ENCODE data around the gene ZNF773. TPM values are rescaled to one million over a fixed set of nuclear protein-coding genes. Genes with fewer than 3 reads are reported as not detected.

Gene ZNF773
- total and polyA plus RNA-seq, 2 donors (not counting 3 experiments of a cell fraction or from before 2014, with no cell fraction given): 4.0 to 5.5 TPM

- ChIA-PET CTCF (no interaction called here), POLR2A (no interaction called here)
Observed at GRCh38 chr19:57557659-57558058, 57.9 kb downstream of the ZNF773 start.

More at GRCh38 chr19:57557659-57558058, 57.9 kb downstream of the ZNF773 start:
- H3K9me3 ChIP-seq (replicated peaks; ENCODE audit: control insufficient read depth, insufficient read depth, low read length): no peaks in the 10 kb centered on the region
- dilution Hi-C loops (cut with MboI; ENCODE audit: extremely low pct_ligation_motif_present, low sequenced_read_pairs): no loop called here
- H4K20me1 ChIP-seq (replicated peaks; ENCODE audit: control insufficient read depth, extremely low read depth, insufficient read depth, low read length): no peaks in the 10 kb centered on the region
- H3K9ac ChIP-seq (replicated peaks; ENCODE audit: extremely low read depth, insufficient read depth, low read length): no peak overlapping the region
- H3K4me2 ChIP-seq (ENCODE audit: insufficient read depth, low read length): no peak overlapping the region
- TF ChIP-seq MYC (IDR thresholded peaks at IDR 0.05; ENCODE audit: low read depth, low read length) (no peak), POLR2AphosphoS5 (IDR thresholded peaks at IDR 0.05; ENCODE audit: insufficient read depth, low read depth, low read length) (no peak), EZH2 (IDR thresholded peaks at IDR 0.05; ENCODE audit: borderline replicate concordance, low read depth, low read length, severe bottlenecking) (no peak), FOS (IDR thresholded peaks at IDR 0.05; ENCODE audit: borderline replicate concordance, insufficient read depth, low read length) (no peak), GATA2 (IDR thresholded peaks at IDR 0.05; ENCODE audit: insufficient read depth, insufficient read length, low read depth, low read length) (no peak), POLR2A (IDR thresholded peaks at IDR 0.05; ENCODE audit: low read depth, low read length) (no peak), MAX (IDR thresholded peaks at IDR 0.05; ENCODE audit: insufficient read depth, insufficient read length) (no peak), CTCF (IDR thresholded peaks at IDR 0.05; ENCODE audit: extremely low read depth in 1 of 2, insufficient read depth in 1 of 2, low read depth in 1 of 2, low read length in 2 of 2) (no peak), JUN (IDR thresholded peaks at IDR 0.05; ENCODE audit: borderline replicate concordance, insufficient read depth, insufficient read length, low read depth) (no peak)
- H3K27me3 ChIP-seq (ENCODE audit: control insufficient read depth in 2 of 2, insufficient read depth in 2 of 2, low read length in 2 of 2): no peaks in the 10 kb centered on the region
- intact Hi-C loops (cut with micrococcal nuclease): no loop called here
- H3K4me3 ChIP-seq (replicated peaks in 1 of 3; ENCODE audit: insufficient read depth in 1 of 3, low read depth in 1 of 3, low read length in 3 of 3): no peak overlapping the region
- no peaks in the 10 kb centered on the region for H3K9me1 ChIP-seq (replicated peaks; ENCODE audit: control insufficient read depth, extremely low read depth, insufficient read depth, low read length)
- no peak overlapping the region for H2AFZ ChIP-seq (ENCODE audit: low read depth, low read length)
- H3K27ac ChIP-seq (ENCODE audit: insufficient read depth, low read depth, low read length): no peak overlapping the region
- BruUV-seq (replicated peaks): no TSS peak
- H3K36me3 ChIP-seq (ENCODE audit: control insufficient read depth in 2 of 2, extremely low read depth in 1 of 2, insufficient read depth in 2 of 2, low read length in 2 of 2): peaks cover 0 to 18% of the 10 kb centered on the region in 2 experiments
- DNase-seq (ENCODE audit: low read depth, low spot score) (no peak), FAIRE-seq (no peak)
- no peaks in the 10 kb centered on the region for H3K79me2 ChIP-seq (ENCODE audit: control insufficient read depth, insufficient read depth, low read length)
- peaks cover 11% of the 10 kb centered on the region for H3K4me1 ChIP-seq (ENCODE audit: control insufficient read depth, extremely low read depth, insufficient read depth, low read length)

Small RNA genes within 50 kb of the gene (small RNA-seq; reads per million reads assigned to genes)
- not detected for gene VN1R107P (ENCODE audit: insufficient read depth, insufficient read length, low read depth, low replicate concordance)

Other genes starting within 250 kb of the ZNF773 start
- gene ZNF460, start 219.5 kb upstream of the ZNF773 start, total RNA-seq: 26.9 and 29.3 TPM in 2 replicates
- 4.1 and 4.5 TPM in 2 replicates for gene ZNF460, start 219.5 kb upstream of the ZNF773 start, polyA plus RNA-seq
- 4.5 and 5.3 TPM in 2 replicates for gene ZNF543, start 179.5 kb upstream of the ZNF773 start, total RNA-seq
- 1.1 TPM in 2 replicates for gene ZNF543, start 179.5 kb upstream of the ZNF773 start, polyA plus RNA-seq
- gene ZNF304, start 148.7 kb upstream of the ZNF773 start, total RNA-seq: 5.3 and 5.6 TPM in 2 replicates
- 2.4 and 2.5 TPM in 2 replicates for gene ZNF304, start 148.7 kb upstream of the ZNF773 start, polyA plus RNA-seq
- gene TRAPPC2B, start 136.4 kb upstream of the ZNF773 start, total RNA-seq: 6.3 and 7.5 TPM in 2 replicates
- gene TRAPPC2B, start 136.4 kb upstream of the ZNF773 start, polyA plus RNA-seq: 21.1 and 24.3 TPM in 2 replicates
- gene ZNF547, start 136.4 kb upstream of the ZNF773 start, total RNA-seq: 2.7 and 3.2 TPM in 2 replicates
- gene ZNF547, start 136.4 kb upstream of the ZNF773 start, polyA plus RNA-seq: 1.9 and 3.1 TPM in 2 replicates
- 7.8 and 8.8 TPM in 2 replicates for gene ZNF548, start 110.1 kb upstream of the ZNF773 start, total RNA-seq
- gene ZNF548, start 110.1 kb upstream of the ZNF773 start, polyA plus RNA-seq: 7.5 and 7.7 TPM in 2 replicates
- 4.7 and 6.4 TPM in 2 replicates for gene ZNF17, start 88.8 kb upstream of the ZNF773 start, total RNA-seq
- 2.4 and 3.0 TPM in 2 replicates for gene ZNF17, start 88.8 kb upstream of the ZNF773 start, polyA plus RNA-seq
- 8.9 and 11.5 TPM in 2 replicates for gene ZNF749, start 64.6 kb upstream of the ZNF773 start, total RNA-seq
- gene ZNF749, start 64.6 kb upstream of the ZNF773 start, polyA plus RNA-seq: 8.5 and 8.8 TPM in 2 replicates
- gene VN1R1, start 42.8 kb upstream of the ZNF773 start, total RNA-seq: 0.23 and 0.38 TPM in 2 replicates
- 0.08 and 0.14 TPM in 2 replicates for gene VN1R1, start 42.8 kb upstream of the ZNF773 start, polyA plus RNA-seq
- 6.4 and 7.0 TPM in 2 replicates for gene ZNF772, start 22.4 kb upstream of the ZNF773 start, total RNA-seq
- gene ZNF772, start 22.4 kb upstream of the ZNF773 start, polyA plus RNA-seq: 1.5 and 3.1 TPM in 2 replicates
- gene ZNF419, start 12.2 kb upstream of the ZNF773 start, total RNA-seq: 6.3 and 7.2 TPM in 2 replicates
- gene ZNF419, start 12.2 kb upstream of the ZNF773 start, polyA plus RNA-seq: 5.1 and 6.4 TPM in 2 replicates
- 3.1 and 3.5 TPM in 2 replicates for gene ZNF549, start 27.4 kb downstream of the ZNF773 start, total RNA-seq
- gene ZNF549, start 27.4 kb downstream of the ZNF773 start, polyA plus RNA-seq: 1.1 and 1.4 TPM in 2 replicates
- gene ZNF550, start 59.9 kb downstream of the ZNF773 start, total RNA-seq: 4.8 and 8.4 TPM in 2 replicates
- 2.0 and 2.5 TPM in 2 replicates for gene ZNF550, start 59.9 kb downstream of the ZNF773 start, polyA plus RNA-seq
- gene ZNF416, start 79.0 kb downstream of the ZNF773 start, total RNA-seq: 3.8 and 4.2 TPM in 2 replicates
- 1.4 and 1.5 TPM in 2 replicates for gene ZNF416, start 79.0 kb downstream of the ZNF773 start, polyA plus RNA-seq
- 1.3 and 2.4 TPM in 2 replicates for gene ZIK1, start 84.2 kb downstream of the ZNF773 start, total RNA-seq
- 0.79 and 0.99 TPM in 2 replicates for gene ZIK1, start 84.2 kb downstream of the ZNF773 start, polyA plus RNA-seq
- gene ZNF530, start 99.9 kb downstream of the ZNF773 start, total RNA-seq: 4.0 TPM in 2 replicates
- gene ZNF530, start 99.9 kb downstream of the ZNF773 start, polyA plus RNA-seq: 1.5 and 1.7 TPM in 2 replicates
- gene ZNF134, start 114.3 kb downstream of the ZNF773 start, total RNA-seq: 11.1 and 12.3 TPM in 2 replicates
- gene ZNF134, start 114.3 kb downstream of the ZNF773 start, polyA plus RNA-seq: 3.5 and 6.4 TPM in 2 replicates
- gene ZNF211, start 133.2 kb downstream of the ZNF773 start, total RNA-seq: 8.6 and 9.4 TPM in 2 replicates
- 4.7 and 6.3 TPM in 2 replicates for gene ZNF211, start 133.2 kb downstream of the ZNF773 start, polyA plus RNA-seq
- gene ZSCAN4, start 169.0 kb downstream of the ZNF773 start, total RNA-seq: not detected in 2 replicates
- not detected in 2 replicates for gene ZSCAN4, start 169.0 kb downstream of the ZNF773 start, polyA plus RNA-seq
- gene ZNF551, start 182.0 kb downstream of the ZNF773 start, total RNA-seq: 5.6 and 6.1 TPM in 2 replicates
- 2.6 and 2.7 TPM in 2 replicates for gene ZNF551, start 182.0 kb downstream of the ZNF773 start, polyA plus RNA-seq
- 0.81 and 2.0 TPM in 2 replicates for gene ZNF154, start 209.3 kb downstream of the ZNF773 start, total RNA-seq
- 1.1 and 1.3 TPM in 2 replicates for gene ZNF154, start 209.3 kb downstream of the ZNF773 start, polyA plus RNA-seq
- gene ZNF671, start 227.7 kb downstream of the ZNF773 start, total RNA-seq: 2.3 and 2.7 TPM in 2 replicates
- 2.6 and 4.1 TPM in 2 replicates for gene ZNF671, start 227.7 kb downstream of the ZNF773 start, polyA plus RNA-seq
- gene ZNF776, start 246.9 kb downstream of the ZNF773 start, total RNA-seq: 12.1 and 13.1 TPM in 2 replicates
- 5.0 and 5.7 TPM in 2 replicates for gene ZNF776, start 246.9 kb downstream of the ZNF773 start, polyA plus RNA-seq

All from endothelial cell of umbilical vein (primary cell).